Activated naive CD8-positive, alpha-beta T cell (primary cell): ENCODE results near the gene NBEAL1.
"Not testable (repeated sequence)": the region's sequence is repeated elsewhere in the genome, so short reads cannot be mapped to it uniquely, and the experiment has no call there.

Experiments used
- H3K27ac Mint-ChIP-seq: one replicate; pipeline ENCODE4 v1.8.0; 2021; ENCODE audit warnings: mixed read lengths
- H3K27me3 Mint-ChIP-seq: one replicate; pipeline ENCODE4 v1.8.0; 2021; ENCODE audit warnings: mixed read lengths
- H3K36me3 Mint-ChIP-seq: one replicate; pipeline ENCODE4 v1.8.0; 2021; ENCODE audit warnings: mixed read lengths
- H3K4me1 Mint-ChIP-seq: one replicate; pipeline ENCODE4 v1.8.0; 2021; ENCODE audit warnings: low read depth, mixed read lengths
- H3K4me3 Mint-ChIP-seq: one replicate; pipeline ENCODE4 v1.8.0; 2021; ENCODE audit warnings: mild to moderate bottlenecking, mixed read lengths
- H3K9me3 Mint-ChIP-seq: one replicate; pipeline ENCODE4 v1.8.0; 2021; ENCODE audit warnings: low read depth, mixed read lengths

Gene NBEAL1

GRCh38 chr2:203025592-203025991 lies 10.9 kb downstream of the NBEAL1 start:
- Mint-ChIP-seq H3K36me3 (peaks cover 2% of the 10 kb centered on the region), H3K4me1 (peaks cover 2% of the 10 kb centered on the region), H3K27me3 (no peaks in the 10 kb centered on the region), H3K9me3 (no peaks in the 10 kb centered on the region), H3K4me3 (no peak overlapping the region), H3K27ac (no peak overlapping the region)

DNA sequence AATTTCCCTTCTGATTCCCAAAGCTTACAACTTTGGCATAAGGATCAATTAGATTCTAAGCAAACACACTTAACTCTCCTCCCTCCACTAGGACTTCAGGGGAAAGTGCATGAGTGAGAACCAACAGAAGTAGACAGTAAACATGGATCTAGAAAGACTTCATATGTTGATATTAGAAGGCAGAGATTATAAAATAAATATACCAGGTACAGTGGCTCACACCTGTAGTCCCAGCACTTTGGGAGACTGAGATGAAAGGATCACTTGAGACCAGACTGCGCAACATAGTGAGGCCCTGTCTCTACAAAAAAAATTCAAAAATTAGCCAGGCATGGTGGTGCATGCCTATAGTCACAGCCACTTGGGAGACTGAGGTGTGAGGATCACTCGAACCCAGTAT lies 15.9 kb downstream of the NBEAL1 start:
- Mint-ChIP-seq H3K4me3 (no peak overlapping the region), H3K9me3 (no peaks in the 10 kb centered on the region), H3K27ac (no peak overlapping the region), H3K4me1 (peaks cover 8% of the 10 kb centered on the region), H3K36me3 (peaks cover 11% of the 10 kb centered on the region), H3K27me3 (no peaks in the 10 kb centered on the region)

- Mint-ChIP-seq H3K9me3 (no peaks in the 10 kb centered on the region), H3K4me3 (no peak overlapping the region), H3K27me3 (no peaks in the 10 kb centered on the region), H3K36me3 (peaks cover 11% of the 10 kb centered on the region), H3K27ac (no peak overlapping the region), H3K4me1 (peaks cover 8% of the 10 kb centered on the region)
Observed at GRCh38 chr2:203030991-203031390, 16.3 kb downstream of the NBEAL1 start.

GRCh38 chr2:203033395-203033794 lies 18.7 kb downstream of the NBEAL1 start:
- Mint-ChIP-seq H3K27ac (no peak overlapping the region), H3K36me3 (peaks cover 15% of the 10 kb centered on the region), H3K4me1 (peaks cover 8% of the 10 kb centered on the region), H3K27me3 (no peaks in the 10 kb centered on the region), H3K9me3 (no peaks in the 10 kb centered on the region), H3K4me3 (no peak overlapping the region)

DNA sequence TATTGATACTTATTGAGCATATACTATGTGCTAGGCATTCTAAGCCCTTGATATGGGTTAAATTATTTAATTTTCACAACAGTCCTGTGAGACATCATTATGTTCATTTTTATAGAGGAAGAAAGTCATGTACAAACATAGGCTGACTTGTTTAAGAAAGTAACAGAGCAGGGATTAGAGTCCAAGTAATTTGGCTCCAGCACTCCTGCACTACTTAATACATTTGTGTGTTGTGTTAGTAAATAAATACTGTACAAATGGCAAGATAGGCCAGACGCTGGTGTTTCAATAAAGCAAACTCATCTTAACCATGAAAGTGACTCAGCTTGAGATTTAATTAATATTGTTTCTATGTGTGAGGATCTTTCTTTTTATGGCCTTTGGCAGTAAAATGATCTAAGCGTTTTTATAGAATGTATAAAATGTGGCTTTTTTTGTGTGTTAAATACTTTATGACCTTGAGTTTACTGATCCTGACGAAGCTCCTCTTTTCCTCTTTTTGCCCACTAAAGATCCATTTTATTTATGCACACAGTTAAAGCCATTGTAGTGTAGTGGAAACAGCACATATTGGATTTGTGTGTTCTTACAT lies 21.3 kb downstream of the NBEAL1 start:
- Mint-ChIP-seq H3K27me3 (no peaks in the 10 kb centered on the region), H3K9me3 (no peaks in the 10 kb centered on the region), H3K36me3 (peaks cover 21% of the 10 kb centered on the region), H3K4me1 (peaks cover 9% of the 10 kb centered on the region), H3K27ac (no peak overlapping the region), H3K4me3 (no peak overlapping the region)

DNA sequence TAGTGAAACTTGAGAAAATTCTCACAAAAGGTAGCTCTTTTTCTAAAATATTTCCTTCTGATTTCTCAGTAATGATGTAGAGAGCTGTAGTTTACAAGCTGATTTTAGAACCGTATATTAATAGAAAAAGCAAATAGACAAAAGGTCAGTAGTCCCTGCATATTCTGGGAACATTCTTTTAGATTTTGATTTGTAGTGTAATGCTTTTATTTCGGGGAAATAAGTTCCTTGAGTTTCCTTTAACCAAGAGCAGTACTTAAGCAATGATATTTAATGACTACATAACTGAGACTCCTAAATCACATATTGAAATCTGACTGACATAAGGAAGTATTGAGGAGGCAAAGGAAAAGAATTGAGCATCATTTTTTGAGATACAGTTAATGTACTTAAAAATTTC lies 22.4 kb downstream of the NBEAL1 start:
- H3K4me1 Mint-ChIP-seq, result peaks cover 9% of the 10 kb centered on the region
- H3K9me3 Mint-ChIP-seq, result no peaks in the 10 kb centered on the region
- H3K27ac Mint-ChIP-seq, result no peak overlapping the region
- H3K4me3 Mint-ChIP-seq, result no peak overlapping the region
- H3K36me3 Mint-ChIP-seq, result peaks cover 21% of the 10 kb centered on the region
- no peaks in the 10 kb centered on the region for H3K27me3 Mint-ChIP-seq

DNA sequence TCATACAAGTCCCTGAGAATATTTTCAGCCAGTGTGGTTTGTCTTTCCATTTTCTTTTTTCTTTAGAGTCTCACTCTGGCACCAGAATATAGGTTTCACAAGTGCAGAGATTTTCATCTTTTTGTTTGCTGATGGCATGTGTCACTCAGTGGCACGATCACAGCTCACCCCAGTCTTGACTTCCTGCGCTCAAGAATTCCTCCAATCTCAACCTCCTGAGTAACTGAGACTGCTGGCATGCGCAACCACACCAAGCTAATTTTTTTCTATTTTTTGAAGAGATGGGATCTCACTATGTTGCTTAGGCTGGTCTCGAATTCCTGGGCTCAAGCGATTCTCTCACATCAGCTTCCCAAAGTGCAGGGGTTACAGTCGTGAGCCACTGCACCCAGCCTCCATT lies 23.9 kb downstream of the NBEAL1 start:
- H3K4me3 Mint-ChIP-seq, result no peak overlapping the region
- no peaks in the 10 kb centered on the region for H3K27me3 Mint-ChIP-seq
- no peak overlapping the region for H3K27ac Mint-ChIP-seq
- peaks cover 5% of the 10 kb centered on the region for H3K4me1 Mint-ChIP-seq
- no peaks in the 10 kb centered on the region for H3K9me3 Mint-ChIP-seq
- peaks cover 23% of the 10 kb centered on the region for H3K36me3 Mint-ChIP-seq

GRCh38 chr2:203039211-203039610 lies 24.5 kb downstream of the NBEAL1 start:
- not testable (repeated sequence) for H3K4me3 Mint-ChIP-seq, H3K27me3 Mint-ChIP-seq, H3K27ac Mint-ChIP-seq, H3K9me3 Mint-ChIP-seq, H3K4me1 Mint-ChIP-seq
- peaks cover 19% of the 10 kb centered on the region for H3K36me3 Mint-ChIP-seq

DNA sequence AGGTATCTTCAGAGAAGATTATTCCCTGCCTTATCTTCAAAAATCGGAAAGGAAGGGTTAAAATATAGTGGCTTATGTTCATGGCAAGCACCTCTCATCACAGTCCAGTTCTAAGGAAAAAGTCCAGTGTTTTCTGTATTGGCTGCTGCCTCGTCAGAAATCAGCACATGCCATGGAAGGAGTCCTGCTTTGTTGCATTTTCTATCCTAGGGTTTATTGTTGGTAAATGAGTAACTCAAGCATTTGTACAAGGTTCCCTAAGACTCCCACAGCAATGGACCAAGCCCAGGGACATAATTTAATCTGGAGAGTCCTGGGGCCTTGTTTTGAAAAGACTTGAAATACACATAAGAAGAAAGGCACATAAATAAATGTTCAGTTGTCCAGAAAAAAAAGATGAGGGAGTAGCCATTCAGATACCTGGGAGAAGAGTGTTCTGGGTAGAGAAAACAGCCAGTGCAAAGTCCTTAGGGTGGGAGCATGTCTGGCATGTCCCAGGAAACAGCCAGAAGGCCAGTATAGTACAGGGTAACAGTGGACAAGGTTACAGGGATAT lies 26.4 kb downstream of the NBEAL1 start:
- Mint-ChIP-seq H3K36me3 (peaks cover 19% of the 10 kb centered on the region), H3K4me1 (peaks cover 2% of the 10 kb centered on the region), H3K27me3 (no peaks in the 10 kb centered on the region), H3K4me3 (no peak overlapping the region), H3K9me3 (no peaks in the 10 kb centered on the region), H3K27ac (no peak overlapping the region)

- Mint-ChIP-seq H3K27me3 (no peaks in the 10 kb centered on the region), H3K4me1 (peaks cover 2% of the 10 kb centered on the region), H3K4me3 (no peak overlapping the region), H3K27ac (no peak overlapping the region), H3K36me3 (peaks cover 21% of the 10 kb centered on the region), H3K9me3 (no peaks in the 10 kb centered on the region)
Observed at GRCh38 chr2:203042178-203042577, 27.5 kb downstream of the NBEAL1 start.

- peaks cover 2% of the 10 kb centered on the region for H3K4me1 Mint-ChIP-seq
- no peaks in the 10 kb centered on the region for H3K27me3 Mint-ChIP-seq
- no peak overlapping the region for H3K4me3 Mint-ChIP-seq
- no peaks in the 10 kb centered on the region for H3K9me3 Mint-ChIP-seq
- H3K27ac Mint-ChIP-seq, result no peak overlapping the region
- H3K36me3 Mint-ChIP-seq, result peaks cover 21% of the 10 kb centered on the region
Observed at GRCh38 chr2:203043226-203043625, 28.6 kb downstream of the NBEAL1 start.

GRCh38 chr2:203045867-203046266 lies 31.2 kb downstream of the NBEAL1 start:
- no peaks in the 10 kb centered on the region for H3K9me3 Mint-ChIP-seq
- H3K36me3 Mint-ChIP-seq, result peaks cover 14% of the 10 kb centered on the region
- no peak overlapping the region for H3K4me3 Mint-ChIP-seq
- H3K27me3 Mint-ChIP-seq, result no peaks in the 10 kb centered on the region
- H3K4me1 Mint-ChIP-seq, result no peaks in the 10 kb centered on the region
- H3K27ac Mint-ChIP-seq, result no peak overlapping the region

DNA sequence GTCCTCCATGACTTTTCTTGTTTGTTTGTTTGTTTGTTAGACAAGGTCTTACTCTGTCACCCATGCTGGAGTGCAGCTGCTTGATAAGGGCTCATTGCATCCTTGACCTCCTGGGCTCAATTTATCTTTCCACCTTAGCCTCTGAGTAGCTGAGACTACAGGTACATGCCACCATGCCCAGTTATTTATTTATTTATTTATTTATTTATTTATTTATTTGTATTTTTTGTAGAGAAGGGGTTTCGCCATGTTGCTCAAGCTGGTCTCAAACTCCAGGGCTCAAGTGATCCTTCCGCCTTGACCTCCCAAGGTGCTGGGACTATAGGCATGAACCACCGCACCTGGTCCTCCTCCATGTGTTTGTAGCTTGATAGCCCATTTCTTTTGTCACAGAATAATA lies 37.9 kb downstream of the NBEAL1 start:
- H3K27ac Mint-ChIP-seq, result no peak overlapping the region
- H3K4me1 Mint-ChIP-seq, result no peaks in the 10 kb centered on the region
- no peaks in the 10 kb centered on the region for H3K27me3 Mint-ChIP-seq
- H3K9me3 Mint-ChIP-seq, result no peaks in the 10 kb centered on the region
- no peak overlapping the region for H3K4me3 Mint-ChIP-seq
- peaks cover 13% of the 10 kb centered on the region for H3K36me3 Mint-ChIP-seq

DNA sequence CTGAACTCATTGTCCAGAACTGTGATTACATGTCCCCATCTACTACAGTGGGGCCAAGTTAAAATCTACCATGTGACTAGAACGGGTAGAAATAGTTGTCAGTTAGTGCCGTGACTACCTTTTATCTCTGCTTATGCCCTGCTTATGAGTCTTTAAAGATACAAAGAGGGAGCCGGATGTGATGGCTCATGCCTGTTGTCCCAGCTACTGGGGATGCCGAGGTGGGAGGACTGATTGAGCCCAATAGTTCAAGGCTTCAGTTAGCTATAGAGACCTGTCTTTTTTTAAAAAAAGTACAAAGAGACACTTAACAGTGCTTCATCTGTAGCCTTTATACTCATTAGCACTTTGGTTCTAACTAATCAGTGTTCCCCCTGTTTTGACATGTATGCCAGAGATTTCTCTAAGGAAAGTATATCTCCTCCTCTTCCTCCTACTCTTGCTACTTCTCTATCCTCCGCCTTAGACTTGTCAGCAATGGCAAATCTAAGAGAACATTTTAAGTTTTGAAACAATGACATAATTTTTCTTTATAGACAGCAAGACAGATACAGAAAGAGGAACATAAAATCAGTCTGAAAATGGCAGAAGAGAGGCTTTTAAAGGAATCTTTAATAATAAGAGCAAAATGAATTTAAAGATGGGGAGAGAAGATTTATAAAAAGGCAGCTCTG lies 45.0 kb downstream of the NBEAL1 start:
- Mint-ChIP-seq H3K36me3 (peaks cover 17% of the 10 kb centered on the region), H3K4me3 (no peak overlapping the region), H3K9me3 (no peaks in the 10 kb centered on the region), H3K27me3 (no peaks in the 10 kb centered on the region), H3K4me1 (no peaks in the 10 kb centered on the region), H3K27ac (no peak overlapping the region)

DNA sequence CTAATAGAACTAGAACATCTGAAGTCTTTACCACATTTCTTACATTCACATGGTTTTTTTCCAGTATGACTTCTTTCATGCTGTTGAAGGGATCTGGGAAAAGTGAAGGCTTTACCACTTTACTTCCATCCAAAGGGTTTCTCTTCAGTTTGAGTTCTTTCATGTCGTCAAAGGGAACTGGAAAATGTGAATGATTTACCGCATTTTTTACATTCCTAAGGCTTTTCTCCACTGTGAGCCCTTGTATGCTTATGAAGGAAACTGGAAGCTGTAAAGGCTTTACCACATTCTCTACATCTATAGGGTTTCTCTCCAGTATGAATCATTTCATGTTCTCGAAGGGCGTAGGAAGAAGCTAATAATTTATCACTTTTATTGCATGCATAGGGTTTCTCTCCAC lies 46.7 kb downstream of the NBEAL1 start:
- H3K27me3 Mint-ChIP-seq, result no peaks in the 10 kb centered on the region
- no peak overlapping the region for H3K4me3 Mint-ChIP-seq
- H3K4me1 Mint-ChIP-seq, result no peaks in the 10 kb centered on the region
- no peak overlapping the region for H3K27ac Mint-ChIP-seq
- H3K36me3 Mint-ChIP-seq, result peaks cover 19% of the 10 kb centered on the region
- no peaks in the 10 kb centered on the region for H3K9me3 Mint-ChIP-seq

GRCh38 chr2:203062126-203062525 lies 47.5 kb downstream of the NBEAL1 start:
- H3K27me3 Mint-ChIP-seq, result no peaks in the 10 kb centered on the region
- H3K36me3 Mint-ChIP-seq, result peaks cover 19% of the 10 kb centered on the region
- H3K4me3 Mint-ChIP-seq, result no peak overlapping the region
- H3K9me3 Mint-ChIP-seq, result no peaks in the 10 kb centered on the region
- no peak overlapping the region for H3K27ac Mint-ChIP-seq
- no peaks in the 10 kb centered on the region for H3K4me1 Mint-ChIP-seq
